Measurements from ENCODE around the gene C12orf75. TPM values are rescaled to one million over a fixed set of nuclear protein-coding genes. Genes with fewer than 3 reads are reported as not detected.

C12orf75 gene
- total RNA-seq, 2 experiments from 2014 or later, result 16.7 to 17.0 TPM

GRCh38 chr12:105289114-105289904 lies 41.2 kb upstream of the C12orf75 start:
- ChIA-PET POLR2A (no interaction called here), CTCF (no interaction called here)
- DNase-seq (no peak), ATAC-seq (ENCODE audit: poor library complexity) (no peak)
- Mint-ChIP-seq H3K36me3 (ENCODE audit: low read depth) (no peaks in the 10 kb centered on the region), H3K4me3 (no peak overlapping the region), H3K4me1 (ENCODE audit: low read depth) (no peaks in the 10 kb centered on the region), H3K9me3 (no peaks in the 10 kb centered on the region), H3K27me3 (peaks cover 12% of the 10 kb centered on the region), H3K27ac (no peak overlapping the region)
- intact Hi-C loops (cut with DNase I, micrococcal nuclease), result no loop called here
- Histone ChIP-seq H3K4me1 (ENCODE audit: insufficient read depth, low read length) (no peaks in the 10 kb centered on the region), H3K9me3 (ENCODE audit: control insufficient read depth in 1 of 2, insufficient read depth in 1 of 2, low read length in 2 of 2) (no peaks in the 10 kb centered on the region), H3K27ac (ENCODE audit: low read depth in 1 of 2, low read length in 2 of 2) (no peak overlapping the region), H3K36me3 (ENCODE audit: insufficient read depth, low read length) (no peaks in the 10 kb centered on the region), H3K4me3 (ENCODE audit: low read length) (no peak overlapping the region), H3K27me3 (ENCODE audit: control insufficient read depth in 1 of 2, insufficient read depth in 2 of 2, low read length in 2 of 2) (peaks cover 0 to 6% of the 10 kb centered on the region in 2 experiments)
- TF ChIP-seq CTCF (IDR thresholded peaks at IDR 0.05), result no peak

- Mint-ChIP-seq H3K4me3 (no peak overlapping the region), H3K4me1 (ENCODE audit: low read depth) (no peaks in the 10 kb centered on the region), H3K36me3 (ENCODE audit: low read depth) (no peaks in the 10 kb centered on the region), H3K9me3 (no peaks in the 10 kb centered on the region), H3K27ac (no peak overlapping the region), H3K27me3 (no peaks in the 10 kb centered on the region)
- ChIA-PET CTCF (no interaction called here), POLR2A (no interaction called here)
- DNase-seq, result no peak
- Histone ChIP-seq H3K9me3 (ENCODE audit: control insufficient read depth in 1 of 2, insufficient read depth in 1 of 2, low read length in 2 of 2) (no peaks in the 10 kb centered on the region), H3K36me3 (ENCODE audit: insufficient read depth, low read length) (no peaks in the 10 kb centered on the region), H3K27ac (ENCODE audit: low read depth in 1 of 2, low read length in 2 of 2) (no peak overlapping the region), H3K4me1 (ENCODE audit: insufficient read depth, low read length) (no peaks in the 10 kb centered on the region), H3K4me3 (ENCODE audit: low read length) (no peak overlapping the region), H3K27me3 (ENCODE audit: control insufficient read depth in 1 of 2, insufficient read depth in 2 of 2, low read length in 2 of 2) (no peaks in the 10 kb centered on the region)
- TF ChIP-seq CTCF (IDR thresholded peaks at IDR 0.05), result no peak
- no peak for ATAC-seq (ENCODE audit: poor library complexity)
- intact Hi-C loops (cut with DNase I, micrococcal nuclease), result no loop called here
These were observed 39.0 kb upstream of the C12orf75 start for GRCh38 chr12:105291531-105291930.

GRCh38 chr12:105292705-105293104 lies 37.8 kb upstream of the C12orf75 start:
- ChIA-PET CTCF (interaction anchor here (1.0 kb wide), 1 partner anchor 37 kb away, joined by 3 read pairs; no protein-coding TSS in a partner anchor), POLR2A (no interaction called here)
- no peaks in the 10 kb centered on the region for H3K36me3 Mint-ChIP-seq (ENCODE audit: low read depth)
- no peak overlapping the region for H3K27ac Mint-ChIP-seq
- no peaks in the 10 kb centered on the region for H3K4me1 Mint-ChIP-seq (ENCODE audit: low read depth)
- H3K27ac ChIP-seq (ENCODE audit: low read depth in 1 of 2, low read length in 2 of 2), result no peak overlapping the region
- no peaks in the 10 kb centered on the region for H3K27me3 ChIP-seq (ENCODE audit: control insufficient read depth in 1 of 2, insufficient read depth in 2 of 2, low read length in 2 of 2)
- no peaks in the 10 kb centered on the region for H3K27me3 Mint-ChIP-seq
- DNase-seq, result no peak
- intact Hi-C loops (cut with DNase I, micrococcal nuclease), result no loop called here
- no peaks in the 10 kb centered on the region for H3K9me3 Mint-ChIP-seq
- no peak for TF ChIP-seq CTCF (IDR thresholded peaks at IDR 0.05)
- H3K9me3 ChIP-seq (ENCODE audit: control insufficient read depth in 1 of 2, insufficient read depth in 1 of 2, low read length in 2 of 2), result no peaks in the 10 kb centered on the region
- no peak overlapping the region for H3K4me3 ChIP-seq (ENCODE audit: low read length)
- no peak for ATAC-seq (ENCODE audit: poor library complexity)
- no peaks in the 10 kb centered on the region for H3K36me3 ChIP-seq (ENCODE audit: insufficient read depth, low read length)
- no peaks in the 10 kb centered on the region for H3K4me1 ChIP-seq (ENCODE audit: insufficient read depth, low read length)
- H3K4me3 Mint-ChIP-seq, result no peak overlapping the region

All from CD4-positive, alpha-beta T cell (primary cell).